H1 (cell line): ENCODE data around the gene POLR1B. TPM values are rescaled to one million over a fixed set of nuclear protein-coding genes. Genes with fewer than 3 reads are reported as not detected.

ENCODE experiments used
- CTCF ChIA-PET: fragments of 300-600 bp; sonication (Branson Sonifier 250); formaldehyde crosslinking; loops from one replicate; lab custom pipeline; 2021; ENCODE audit not compliant: partially characterized antibody; lab: Charles Lee
- POLR2A ChIA-PET: fragments of 300-600 bp; sonication (Branson Sonifier 250); formaldehyde crosslinking; loops from one replicate; lab custom pipeline; 2021; ENCODE audit warnings: inconsistent platforms; ENCODE audit not compliant: partially characterized antibody; lab: Charles Lee
- DNase-seq, 2 experiments: peaks; one replicate each; pipeline versions ENCODE4 v3.0.0 to v3.0.0-alpha.2; 2010 to 2022; ENCODE audit warnings: low spot score in 2 of 2, low read depth in 1 of 2, mixed read lengths in 1 of 2
- FAIRE-seq: peaks from 2 replicates; lab custom pipeline; 2011; peaks lifted over from hg19 to GRCh38; lab: Jason Lieb, UNC
- H2AFZ ChIP-seq: 2 replicates; pipeline ENCODE4 v1.8.1; 2012; ENCODE audit warnings: low read length, inconsistent platforms
- H2AK5ac ChIP-seq: 2 replicates; pipeline ENCODE4 v1.6.1; 2013; ENCODE audit warnings: low read depth, low read length
- H2BK120ac ChIP-seq: replicated peaks from 2 replicates; pipeline ENCODE3; 2013; ENCODE audit warnings: low read depth, low read length, inconsistent platforms
- H2BK12ac ChIP-seq: 2 replicates; pipeline ENCODE4 v1.6.1; 2013; ENCODE audit warnings: low read depth, low read length
- H2BK15ac ChIP-seq: 2 replicates; pipeline ENCODE4 v1.6.1; 2013; ENCODE audit warnings: low read length
- H2BK20ac ChIP-seq: 2 replicates; pipeline ENCODE4 v1.6.1; 2013; ENCODE audit warnings: low read length
- H2BK5ac ChIP-seq: 2 replicates; pipeline ENCODE4 v1.6.1; 2013; ENCODE audit warnings: low read depth, low read length
- H3K14ac ChIP-seq: 2 replicates; pipeline ENCODE4 v1.6.1; 2013; ENCODE audit warnings: inconsistent platforms; ENCODE audit not compliant: insufficient read length
- H3K18ac ChIP-seq: 2 replicates; pipeline ENCODE4 v1.6.1; 2013; ENCODE audit warnings: low read length; ENCODE audit errors: extremely low read depth
- H3K23ac ChIP-seq: 2 replicates; pipeline ENCODE4 v1.6.1; 2013; ENCODE audit warnings: inconsistent platforms; ENCODE audit not compliant: insufficient read length
- H3K23me2 ChIP-seq: 2 replicates; pipeline ENCODE4 v1.6.1; 2013; ENCODE audit warnings: low read depth, low read length
- H3K27ac ChIP-seq: 2 replicates; pipeline ENCODE4 v1.6.1; 2011; ENCODE audit warnings: low read depth, low read length, inconsistent platforms
- H3K27me3 ChIP-seq, 4 experiments: replicated peaks in 1 of 4; 1 replicate in 1 of 4; 2 replicates in 3 of 4; pipeline versions ENCODE4 v1.6.1 to v1.8.1; 2011 to 2013; ENCODE audit warnings: low read length in 3 of 4, mild to moderate bottlenecking in 3 of 4, inconsistent platforms in 2 of 4, mixed read lengths in 2 of 4, moderate library complexity in 1 of 4; ENCODE audit not compliant: control insufficient read depth in 3 of 4, insufficient read depth in 3 of 4; ENCODE audit errors: extremely low read depth in 1 of 4
- H3K36me3 ChIP-seq, 4 experiments: 2 replicates each; pipeline versions ENCODE4 v1.6.1 to v1.8.1; 2011 to 2013; ENCODE audit warnings: mild to moderate bottlenecking in 4 of 4, low read length in 3 of 4, moderate library complexity in 2 of 4, control low read depth in 1 of 4, inconsistent platforms in 1 of 4; ENCODE audit not compliant: insufficient read depth in 4 of 4, control insufficient read depth in 2 of 4
- H3K4ac ChIP-seq: replicated peaks from 2 replicates; pipeline ENCODE3; 2013; ENCODE audit warnings: low read length, low read depth, mixed read lengths, inconsistent platforms; ENCODE audit not compliant: insufficient read length
- H3K4me1 ChIP-seq, 4 experiments: replicated peaks in 1 of 4; 1 replicate in 1 of 4; 2 replicates in 3 of 4; pipeline versions ENCODE4 v1.6.1 to v1.8.1; 2011 to 2013; ENCODE audit warnings: low read length in 3 of 4, inconsistent platforms in 2 of 4, mixed read lengths in 1 of 4; ENCODE audit not compliant: insufficient read depth in 4 of 4, control insufficient read depth in 3 of 4
- H3K4me2 ChIP-seq, 2 experiments: 2 replicates each; pipeline versions ENCODE4 v1.6.1 to v1.8.1; 2011 to 2013; ENCODE audit warnings: low read depth in 2 of 2, low read length in 2 of 2, control low read depth in 1 of 2, inconsistent platforms in 1 of 2, mild to moderate bottlenecking in 1 of 2; ENCODE audit not compliant: insufficient read depth in 1 of 2
- H3K4me3 ChIP-seq, 4 experiments: fragments of 200-600, 300-600 bp in 1 of 4; sonication (generic), shearing (Covaris generic), sonication (Bioruptor Twin) in 1 of 4; 2 replicates each; pipeline versions ENCODE4 v1.5.1 to v1.8.1; 2011 to 2016; ENCODE audit warnings: low read length in 4 of 4, low read depth in 3 of 4, control low read depth in 2 of 4, inconsistent platforms in 2 of 4, mild to moderate bottlenecking in 2 of 4, mixed read lengths in 1 of 4, moderate library complexity in 1 of 4; ENCODE audit not compliant: insufficient read depth in 2 of 4; ENCODE audit errors: extremely low read depth in 1 of 4
- H3K56ac ChIP-seq: replicated peaks from 2 replicates; pipeline ENCODE3; 2013; ENCODE audit warnings: low read depth, mild to moderate bottlenecking, mixed read lengths, low read length, inconsistent platforms; ENCODE audit not compliant: insufficient read length
- H3K79me1 ChIP-seq: 2 replicates; pipeline ENCODE4 v1.6.1; 2013; ENCODE audit warnings: low read depth, low read length, control low read depth
- H3K79me2 ChIP-seq, 2 experiments: 2 replicates each; pipeline versions ENCODE4 v1.6.1 to v1.8.1; 2012 to 2013; ENCODE audit warnings: low read length in 2 of 2, mild to moderate bottlenecking in 2 of 2, inconsistent platforms in 1 of 2; ENCODE audit not compliant: insufficient read depth in 2 of 2, control insufficient read depth in 1 of 2
- H3K9ac ChIP-seq, 4 experiments: replicated peaks in 1 of 4; 1 replicate in 1 of 4; 2 replicates in 3 of 4; pipeline versions ENCODE4 v1.6.1 to v1.8.1; 2011 to 2013; ENCODE audit warnings: low read depth in 3 of 4, low read length in 3 of 4, control low read depth in 2 of 4, mild to moderate bottlenecking in 2 of 4, moderate library complexity in 2 of 4, inconsistent platforms in 1 of 4; ENCODE audit errors: extremely low read depth in 1 of 4
- H3K9me3 ChIP-seq, 2 experiments: 2 replicates each; pipeline versions ENCODE4 v1.6.1 to v1.8.1; 2012 to 2013; ENCODE audit warnings: mild to moderate bottlenecking in 2 of 2, moderate library complexity in 2 of 2, control low read depth in 1 of 2, inconsistent platforms in 1 of 2, low read depth in 1 of 2, low read length in 1 of 2, mixed read lengths in 1 of 2; ENCODE audit not compliant: insufficient read depth in 2 of 2
- H4K20me1 ChIP-seq, 2 experiments: replicated peaks in 1 of 2; 2 replicates each; pipeline versions ENCODE3 to v1.8.1; 2011 to 2013; ENCODE audit warnings: inconsistent platforms in 2 of 2, low read length in 2 of 2, mild to moderate bottlenecking in 1 of 2; ENCODE audit not compliant: insufficient read depth in 2 of 2, control insufficient read depth in 1 of 2
- H4K5ac ChIP-seq: 2 replicates; pipeline ENCODE4 v1.6.1; 2013; ENCODE audit warnings: low read length, low read depth, mixed read lengths, inconsistent platforms; ENCODE audit not compliant: insufficient read length
- H4K8ac ChIP-seq: 2 replicates; pipeline ENCODE4 v1.8.0; 2013; ENCODE audit warnings: mild to moderate bottlenecking, moderate library complexity, low read length, inconsistent platforms; ENCODE audit not compliant: insufficient read depth; ENCODE audit errors: extremely low read depth
- H4K91ac ChIP-seq: replicated peaks from 2 replicates; pipeline ENCODE3; 2013; ENCODE audit warnings: low read length, mixed read lengths, inconsistent platforms; ENCODE audit not compliant: insufficient read length
- EZH2 ChIP-seq: fragments of 200-600 bp; sonication (generic); IDR thresholded peaks from 2 replicates; pipeline ENCODE4 v1.7.1; 2012; ENCODE audit warnings: low read depth, mild to moderate bottlenecking, moderate library complexity, low read length, inconsistent platforms; ENCODE audit not compliant: severe bottlenecking
- POLR2AphosphoS5 ChIP-seq: IDR thresholded peaks from 2 replicates; pipeline ENCODE4 v1.6.1; 2011; ENCODE audit warnings: low read depth, low read length
- WGBS, 2 experiments: shearing (Covaris generic) in 1 of 2; methylation state at CpG; one replicate each; pipeline versions ENCODE4 v1.1.6 to v1.1.7; 2013 to 2015; ENCODE audit warnings: low lambda C conversion rate in 2 of 2, mixed read lengths in 2 of 2, inconsistent platforms in 1 of 2, low coverage in 1 of 2, missing lambda C conversion rate in 1 of 2; ENCODE audit not compliant: insufficient replicate concordance in 2 of 2, insufficient coverage in 1 of 2, insufficient read length in 1 of 2; ENCODE audit errors: extremely low coverage in 1 of 2, missing lambda C conversion rate in 1 of 2; 5-methylcytosine and 5-hydroxymethylcytosine counted together
- polyA plus RNA-seq, 7 experiments: library from polyadenylated mRNA; depleted of rRNA in 3 of 7; stranded (reverse) in 5 of 7; unstranded in 2 of 7; fragments of >200 nt in 5 of 7; fragments of 200-250 nt in 2 of 7; gene quantifications; 1 replicate in 5 of 7; 2 replicates in 1 of 7; 4 replicates in 1 of 7; pipeline versions ENCODE4 v1.2.1 to v1.2.3, GENCODE V29; 2011 to 2013; ENCODE audit warnings: missing spikeins in 2 of 7, mixed read lengths in 2 of 7
- total RNA-seq: library from RNA; stranded (reverse); fragmentation: NEBNext Ultra II Directional; extraction: Animal tissue kit (Norgen Biotek cat#: 25700); gene quantifications from 2 replicates; pipeline ENCODE4 v1.2.1, GENCODE V29; 2021
- TF ChIP-seq, protein P1 (sequence below), 3 experiments: IDR thresholded peaks; 1 replicate in 2 of 3; 2 replicates in 1 of 3; pipeline versions ENCODE4 v1.5.1 to v1.6.1; 2011; ENCODE audit warnings: low read length in 3 of 3, mild to moderate bottlenecking in 3 of 3, inconsistent platforms in 2 of 3, low read depth in 1 of 3, moderate library complexity in 1 of 3; ENCODE audit not compliant: insufficient read depth in 1 of 3; ENCODE audit errors: control extremely low read depth in 1 of 3

Gene POLR1B
- total and polyA plus RNA-seq, 2 of the 8 experiments (the other 6 are each of a cell fraction or from before 2014, with no cell fraction given), result 24.3 to 69.4 TPM

DNA sequence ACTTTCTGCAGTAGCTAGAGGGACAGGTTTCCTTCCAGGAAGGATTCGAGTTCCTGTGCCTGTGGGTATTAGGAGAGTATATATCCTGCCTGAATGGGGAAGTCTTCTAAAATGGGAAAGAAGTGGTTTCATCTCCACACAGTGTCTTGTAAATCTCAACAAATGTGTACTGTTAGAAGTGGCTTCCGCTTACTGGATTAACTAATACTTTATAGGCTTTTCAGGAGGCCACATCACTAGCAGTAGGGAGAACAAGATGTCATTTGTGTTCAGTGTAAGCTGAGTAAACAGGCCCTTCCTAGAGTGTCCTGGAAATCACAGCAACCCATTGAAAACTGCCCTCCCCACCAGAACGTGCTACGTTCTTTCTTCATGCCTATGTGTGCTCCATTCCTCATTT lies 12.5 kb upstream of the POLR1B start:
- no peak overlapping the region for H3K14ac ChIP-seq
- H3K4me2 ChIP-seq, result no peak overlapping the region
- FAIRE-seq (no peak), DNase-seq (no peak)
- H3K56ac ChIP-seq, result no peak overlapping the region
- ChIA-PET CTCF (no interaction called here), POLR2A (no interaction called here)
- H2BK12ac ChIP-seq, result no peak overlapping the region
- no peak overlapping the region for H3K23ac ChIP-seq
- no peak overlapping the region for H3K27ac ChIP-seq
- no peaks in the 10 kb centered on the region for H3K79me2 ChIP-seq
- no peak overlapping the region for H2BK5ac ChIP-seq
- no peak overlapping the region for H2AFZ ChIP-seq
- H2AK5ac ChIP-seq, result no peak overlapping the region
- H4K5ac ChIP-seq, result no peak overlapping the region
- no peak overlapping the region for H3K4me3 ChIP-seq
- TF ChIP-seq EZH2 (no peak), POLR2AphosphoS5 (no peak)
- TF ChIP-seq, protein P1, sequence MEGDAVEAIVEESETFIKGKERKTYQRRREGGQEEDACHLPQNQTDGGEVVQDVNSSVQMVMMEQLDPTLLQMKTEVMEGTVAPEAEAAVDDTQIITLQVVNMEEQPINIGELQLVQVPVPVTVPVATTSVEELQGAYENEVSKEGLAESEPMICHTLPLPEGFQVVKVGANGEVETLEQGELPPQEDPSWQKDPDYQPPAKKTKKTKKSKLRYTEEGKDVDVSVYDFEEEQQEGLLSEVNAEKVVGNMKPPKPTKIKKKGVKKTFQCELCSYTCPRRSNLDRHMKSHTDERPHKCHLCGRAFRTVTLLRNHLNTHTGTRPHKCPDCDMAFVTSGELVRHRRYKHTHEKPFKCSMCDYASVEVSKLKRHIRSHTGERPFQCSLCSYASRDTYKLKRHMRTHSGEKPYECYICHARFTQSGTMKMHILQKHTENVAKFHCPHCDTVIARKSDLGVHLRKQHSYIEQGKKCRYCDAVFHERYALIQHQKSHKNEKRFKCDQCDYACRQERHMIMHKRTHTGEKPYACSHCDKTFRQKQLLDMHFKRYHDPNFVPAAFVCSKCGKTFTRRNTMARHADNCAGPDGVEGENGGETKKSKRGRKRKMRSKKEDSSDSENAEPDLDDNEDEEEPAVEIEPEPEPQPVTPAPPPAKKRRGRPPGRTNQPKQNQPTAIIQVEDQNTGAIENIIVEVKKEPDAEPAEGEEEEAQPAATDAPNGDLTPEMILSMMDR (IDR thresholded peaks at IDR 0.05; ENCODE audit: control extremely low read depth in 1 of 3, insufficient read depth in 1 of 3, low read depth in 1 of 3, low read length in 3 of 3), result no peak
- no peak overlapping the region for H2BK20ac ChIP-seq
- H3K4ac ChIP-seq, result no peak overlapping the region
- H3K9me3 ChIP-seq, result no peaks in the 10 kb centered on the region
- peaks cover 1 to 2% of the 10 kb centered on the region in 2 experiments for H4K20me1 ChIP-seq
- no peak overlapping the region for H2BK120ac ChIP-seq
- H3K23me2 ChIP-seq, result no peaks in the 10 kb centered on the region
- H3K18ac ChIP-seq, result no peak overlapping the region
- no peaks in the 10 kb centered on the region for H3K4me1 ChIP-seq
- H3K9ac ChIP-seq, result no peak overlapping the region
- H3K79me1 ChIP-seq, result no peaks in the 10 kb centered on the region; the same call in 1 of the 2 replicates
- 85% methylated on average over 4 of the region's 4 CpGs; no CpG with 5 or more reads in 1 of the 2 experiments for WGBS, 2 experiments
- peaks cover 2 to 15% (median 9%) of the 10 kb centered on the region in 4 experiments; a peak in 6 of 8 replicates for H3K36me3 ChIP-seq
- H4K91ac ChIP-seq, result no peak overlapping the region
- no peaks in the 10 kb centered on the region for H3K27me3 ChIP-seq
- H4K8ac ChIP-seq, result no peak overlapping the region
- no peak overlapping the region for H2BK15ac ChIP-seq
